IPS-15b (cell line): Measurements from ENCODE around the gene PEX1.
"Not testable (repeated sequence)": the region's sequence is repeated elsewhere in the genome, so short reads cannot be mapped to it uniquely, and the experiment has no call there.

Experiments used
- H3K27me3 ChIP-seq: one replicate; pipeline ENCODE4 v1.6.1; 2013; ENCODE audit warnings: low read length; ENCODE audit not compliant: control insufficient read depth, insufficient read depth
- H3K36me3 ChIP-seq: one replicate; pipeline ENCODE4 v1.6.1; 2013; ENCODE audit warnings: low read length; ENCODE audit not compliant: control insufficient read depth, insufficient read depth
- H3K4me1 ChIP-seq: one replicate; pipeline ENCODE4 v1.6.1; 2013; ENCODE audit warnings: mild to moderate bottlenecking, low read length; ENCODE audit not compliant: control insufficient read depth, insufficient read depth
- H3K4me3 ChIP-seq: one replicate; pipeline ENCODE4 v1.5.1; 2013; ENCODE audit warnings: low read depth, low read length
- H3K9ac ChIP-seq: one replicate; pipeline ENCODE4 v1.6.1; 2013; ENCODE audit warnings: low read depth, mild to moderate bottlenecking, low read length
- H3K9me3 ChIP-seq: one replicate; pipeline ENCODE4 v1.6.1; 2013; ENCODE audit warnings: mild to moderate bottlenecking, low read length; ENCODE audit not compliant: control insufficient read depth, insufficient read depth

Gene PEX1

DNA sequence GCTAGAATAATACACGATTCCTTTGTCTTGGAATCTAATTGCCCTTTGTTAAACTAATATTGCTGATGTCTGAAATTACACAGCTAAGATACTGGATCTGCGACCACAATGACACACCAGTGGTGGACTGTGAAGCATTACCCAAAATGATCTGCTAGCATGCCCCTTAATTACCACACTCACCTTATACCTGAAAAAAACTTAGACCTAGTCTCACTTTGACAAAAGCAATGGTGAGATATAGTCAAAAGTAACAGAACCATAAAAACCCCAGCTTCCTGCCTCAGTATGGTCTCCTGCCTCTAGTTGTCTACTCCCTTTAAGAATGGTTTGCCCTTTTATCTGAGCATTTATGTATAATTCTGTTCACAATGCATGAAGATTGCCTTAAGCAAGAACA is 29.8 kb downstream of the PEX1 start:
- Histone ChIP-seq H3K9me3 (no peaks in the 10 kb centered on the region), H3K36me3 (peaks cover 7% of the 10 kb centered on the region), H3K4me1 (no peaks in the 10 kb centered on the region), H3K9ac (no peak overlapping the region), H3K27me3 (no peaks in the 10 kb centered on the region), H3K4me3 (no peak overlapping the region)

DNA sequence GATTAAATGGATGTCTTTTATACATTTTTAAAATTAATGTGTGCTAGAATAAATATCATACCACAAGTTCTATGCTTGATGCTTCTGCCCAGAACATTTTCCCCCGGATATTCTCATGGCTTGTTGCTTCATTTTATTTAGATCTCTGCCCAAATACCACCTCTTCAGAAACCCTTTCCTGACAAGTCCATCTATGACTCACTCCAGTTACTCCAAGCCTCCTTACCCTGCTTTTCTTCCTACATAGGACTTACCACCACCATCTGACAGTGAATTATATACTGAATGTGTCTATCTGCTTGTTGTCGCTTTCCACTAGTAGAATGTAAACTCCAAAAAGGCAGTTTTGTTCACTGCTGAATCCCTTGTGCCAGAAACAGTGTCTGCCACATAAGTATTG is 31.4 kb downstream of the PEX1 start:
- H3K27me3 ChIP-seq = no peaks in the 10 kb centered on the region
- no peak overlapping the region for H3K4me3 ChIP-seq
- H3K36me3 ChIP-seq = peaks cover 9% of the 10 kb centered on the region
- H3K9me3 ChIP-seq = no peaks in the 10 kb centered on the region
- no peaks in the 10 kb centered on the region for H3K4me1 ChIP-seq
- no peak overlapping the region for H3K9ac ChIP-seq

DNA sequence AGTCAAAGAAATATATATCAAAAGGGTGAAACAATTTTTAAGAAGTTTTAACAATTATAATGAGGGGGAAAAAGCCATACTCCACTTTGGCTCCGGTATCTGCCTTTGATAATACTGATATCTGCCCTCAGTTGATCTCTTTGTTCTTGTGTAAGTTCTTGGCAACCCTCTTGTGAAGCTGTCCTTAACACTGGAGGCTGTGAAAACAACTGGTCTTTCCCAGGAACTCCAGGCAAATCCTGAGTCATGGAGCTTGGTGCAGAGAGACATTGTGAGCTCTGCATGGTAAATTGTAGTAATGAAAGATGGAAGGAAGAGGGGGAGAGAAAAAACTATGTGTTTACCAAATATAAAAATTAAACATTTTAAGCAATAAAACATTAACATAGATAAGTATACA is 38.7 kb downstream of the PEX1 start:
- Histone ChIP-seq H3K27me3 (no peaks in the 10 kb centered on the region), H3K9me3 (no peaks in the 10 kb centered on the region), H3K9ac (no peak overlapping the region), H3K4me3 (no peak overlapping the region), H3K36me3 (peaks cover 12% of the 10 kb centered on the region), H3K4me1 (no peaks in the 10 kb centered on the region)

DNA sequence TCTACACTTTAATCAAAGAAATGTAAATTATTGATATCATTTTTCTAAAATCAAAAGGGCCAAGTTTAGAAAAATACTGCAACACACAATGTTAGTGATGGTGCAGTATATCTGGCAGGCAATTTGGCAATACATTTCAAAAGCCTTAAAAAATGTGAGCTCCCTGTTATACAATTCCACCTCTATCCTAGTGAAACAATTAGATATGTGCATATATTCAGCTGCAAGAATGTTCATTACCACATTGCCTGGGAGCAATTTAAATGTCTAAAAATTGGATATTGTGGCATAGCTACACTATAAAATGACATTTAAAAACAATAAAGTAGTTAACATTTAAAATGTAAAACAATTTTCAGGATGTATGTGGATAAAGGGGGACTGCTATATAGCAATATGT is 40.5 kb downstream of the PEX1 start:
- H3K4me3 ChIP-seq = no peak overlapping the region
- no peak overlapping the region for H3K9ac ChIP-seq
- no peaks in the 10 kb centered on the region for H3K4me1 ChIP-seq
- H3K27me3 ChIP-seq = no peaks in the 10 kb centered on the region
- H3K9me3 ChIP-seq = no peaks in the 10 kb centered on the region
- peaks cover 10% of the 10 kb centered on the region for H3K36me3 ChIP-seq

DNA sequence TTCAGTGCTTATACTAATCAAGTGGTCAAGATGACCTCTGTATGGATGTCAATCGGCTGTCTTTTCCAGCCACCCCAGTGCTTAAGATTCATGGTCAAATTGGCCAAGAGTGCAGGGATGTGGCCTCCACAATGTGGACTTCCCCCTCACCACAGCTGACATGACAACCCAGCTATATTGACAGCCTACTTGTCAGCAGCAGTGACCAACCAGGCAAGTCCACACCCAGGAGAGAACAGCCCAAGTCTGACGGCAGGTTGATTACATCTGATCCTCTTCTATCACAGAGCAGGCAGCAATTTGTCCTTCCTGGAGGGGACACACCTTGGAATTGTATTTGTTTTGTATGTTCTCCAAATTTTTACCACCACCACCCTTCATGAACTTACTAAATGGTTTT is 42.3 kb downstream of the PEX1 start:
- no peak overlapping the region for H3K9ac ChIP-seq
- H3K27me3 ChIP-seq = no peaks in the 10 kb centered on the region
- no peaks in the 10 kb centered on the region for H3K4me1 ChIP-seq
- H3K36me3 ChIP-seq = peaks cover 10% of the 10 kb centered on the region
- H3K4me3 ChIP-seq = no peak overlapping the region
- no peaks in the 10 kb centered on the region for H3K9me3 ChIP-seq

DNA sequence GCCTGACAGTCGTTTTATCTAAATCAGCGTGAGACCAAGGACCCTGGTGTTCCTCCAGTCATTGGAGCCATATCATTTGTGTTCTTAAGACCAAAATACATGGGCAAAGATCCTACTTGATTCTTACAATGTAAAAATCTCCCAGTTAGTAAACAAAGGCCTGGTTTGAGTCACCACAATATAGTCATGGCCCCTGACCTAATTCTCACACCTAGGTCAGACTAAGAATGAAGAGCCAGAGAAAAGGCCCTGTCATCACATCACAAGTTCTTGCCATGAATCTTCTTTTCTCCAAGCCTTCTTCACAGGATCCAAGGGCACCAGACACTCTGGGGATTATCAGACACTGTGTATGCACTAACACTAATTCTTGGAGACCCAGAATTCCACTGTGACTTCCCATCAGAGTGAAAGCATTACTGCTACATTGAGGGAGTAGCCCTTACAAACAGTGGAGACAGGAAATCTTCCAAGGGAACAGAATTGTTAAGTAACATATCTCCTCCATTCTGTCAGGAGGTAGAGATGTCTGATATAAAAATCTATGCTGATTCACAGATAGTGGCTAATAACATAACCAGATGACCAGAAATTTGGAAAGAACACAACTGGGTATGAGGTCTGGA is 42.9 kb downstream of the PEX1 start:
- no peak overlapping the region for H3K9ac ChIP-seq
- no peak overlapping the region for H3K4me3 ChIP-seq
- H3K36me3 ChIP-seq = peaks cover 10% of the 10 kb centered on the region
- no peaks in the 10 kb centered on the region for H3K27me3 ChIP-seq
- H3K4me1 ChIP-seq = no peaks in the 10 kb centered on the region
- H3K9me3 ChIP-seq = no peaks in the 10 kb centered on the region

DNA sequence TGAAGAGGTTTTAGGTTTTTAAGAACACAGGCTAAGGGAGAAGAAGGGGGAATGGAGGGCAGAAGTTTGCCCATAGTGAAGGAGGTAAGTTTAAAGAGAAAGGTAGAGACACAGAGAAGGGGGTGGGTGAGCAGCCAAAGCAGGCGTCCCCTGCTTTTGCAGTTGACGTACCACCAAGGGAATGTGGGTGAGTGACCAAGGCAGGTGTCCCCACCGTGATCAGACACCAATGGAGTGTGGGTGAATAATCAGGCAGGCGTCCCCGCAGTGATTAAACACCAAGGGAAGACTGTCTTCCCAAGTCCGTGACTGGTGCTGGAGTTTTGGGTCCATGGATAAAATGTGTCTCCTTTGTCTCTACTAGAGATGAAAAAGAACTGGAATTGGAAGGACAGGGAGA is 44.1 kb downstream of the PEX1 start:
- peaks cover 10% of the 10 kb centered on the region for H3K36me3 ChIP-seq
- not testable (repeated sequence) for H3K9ac ChIP-seq, H3K4me3 ChIP-seq, H3K4me1 ChIP-seq, H3K9me3 ChIP-seq, H3K27me3 ChIP-seq

DNA sequence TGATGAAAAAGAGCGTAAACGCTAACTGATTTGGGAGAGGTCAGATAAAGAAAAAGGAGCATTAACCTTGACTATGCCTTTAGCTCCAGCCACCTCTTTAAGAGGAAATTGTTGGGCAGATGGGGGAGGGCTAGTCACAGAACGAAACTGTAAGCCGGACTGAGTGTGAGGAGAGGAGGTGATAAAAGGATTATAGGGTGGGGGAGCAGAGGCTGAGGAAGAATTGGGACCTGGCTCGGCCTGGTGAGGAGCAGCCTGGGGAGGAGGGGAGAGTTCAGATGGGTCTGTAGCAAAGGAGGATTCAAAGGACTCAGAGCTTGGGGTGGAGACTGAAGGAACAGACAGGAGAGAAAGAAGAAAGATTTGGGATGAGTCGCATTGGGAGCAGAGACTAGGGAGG is 44.7 kb downstream of the PEX1 start:
- H3K36me3 ChIP-seq = peaks cover 10% of the 10 kb centered on the region
- H3K4me1 ChIP-seq, H3K9me3 ChIP-seq, H3K4me3 ChIP-seq, H3K27me3 ChIP-seq, H3K9ac ChIP-seq: not testable (repeated sequence)

DNA sequence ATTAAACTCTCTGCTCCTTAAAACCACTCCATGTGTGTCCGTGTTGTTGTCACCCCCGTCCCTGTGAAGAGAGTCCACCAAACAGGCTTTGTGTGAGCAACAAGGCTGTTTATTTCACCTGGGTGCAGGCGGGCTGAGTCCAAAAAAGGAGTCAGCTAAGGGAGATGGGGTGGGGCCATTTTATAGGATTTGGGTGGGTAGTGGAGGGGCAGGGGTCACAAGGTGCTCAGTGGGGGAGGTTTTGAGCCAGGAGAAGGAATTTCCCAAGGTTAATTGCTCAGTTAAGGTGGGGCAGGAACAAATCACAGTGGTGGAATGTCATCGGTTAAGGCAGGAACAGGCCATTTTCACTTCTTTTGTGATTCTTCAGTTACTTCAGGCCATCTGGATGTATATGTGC is 49.2 kb downstream of the PEX1 start:
- not testable (repeated sequence) for H3K4me1 ChIP-seq, H3K9me3 ChIP-seq, H3K27me3 ChIP-seq, H3K4me3 ChIP-seq, H3K9ac ChIP-seq, H3K36me3 ChIP-seq

DNA sequence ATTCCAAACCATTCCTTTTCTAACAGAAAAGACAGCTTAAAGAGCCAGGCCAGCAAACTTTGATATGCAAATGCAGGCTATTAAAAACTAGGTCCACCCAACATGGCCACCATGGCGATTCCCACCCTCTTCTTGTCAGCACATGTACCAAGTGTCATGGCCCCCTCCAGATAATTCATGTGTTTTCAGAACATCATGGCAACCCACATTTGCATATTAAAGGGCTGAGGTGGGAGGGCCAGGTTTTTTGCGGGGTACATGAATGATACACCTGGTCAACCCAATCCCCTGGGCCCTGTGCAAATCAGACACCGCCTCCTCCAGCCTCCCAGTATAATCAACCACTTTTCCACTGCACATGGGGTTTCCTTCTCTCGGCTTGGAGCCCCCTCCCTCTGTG is 49.6 kb downstream of the PEX1 start:
- H3K4me3 ChIP-seq = no peak overlapping the region
- H3K36me3 ChIP-seq = no peaks in the 10 kb centered on the region
- H3K27me3 ChIP-seq = no peaks in the 10 kb centered on the region
- peaks cover 7% of the 10 kb centered on the region for H3K4me1 ChIP-seq
- H3K9me3 ChIP-seq = no peaks in the 10 kb centered on the region
- H3K9ac ChIP-seq = no peak overlapping the region

GRCh38 chr7:92478095-92478494 is 50.2 kb downstream of the PEX1 start:
- H3K4me1 ChIP-seq = peaks cover 7% of the 10 kb centered on the region
- H3K9ac ChIP-seq = no peak overlapping the region
- no peaks in the 10 kb centered on the region for H3K36me3 ChIP-seq
- H3K27me3 ChIP-seq = no peaks in the 10 kb centered on the region
- no peaks in the 10 kb centered on the region for H3K9me3 ChIP-seq
- H3K4me3 ChIP-seq = no peak overlapping the region

GRCh38 chr7:92477681-92478080 is 50.6 kb downstream of the PEX1 start, which contains the start of gene ERVW-1:
Gene ERVW-1 (minus strand): TSS chr7:92477946. CDS start chr7:92470381, 7,565 bp downstream.
- not testable (repeated sequence) for H3K9ac ChIP-seq, H3K27me3 ChIP-seq, H3K9me3 ChIP-seq, H3K4me1 ChIP-seq, H3K4me3 ChIP-seq, H3K36me3 ChIP-seq
